Activated gamma-delta T cell treated with Interleukin-2 at 50 U/mL for 16 hours (primary cell): ENCODE data around the gene ATP10A.
"Not testable (repeated sequence)": the region's sequence is repeated elsewhere in the genome, so short reads cannot be mapped to it uniquely, and the experiment has no call there.

ENCODE experiments used
- DNase-seq: peaks from one replicate; pipeline ENCODE4 v3.0.0-alpha.2; 2020

ATP10A gene

DNA sequence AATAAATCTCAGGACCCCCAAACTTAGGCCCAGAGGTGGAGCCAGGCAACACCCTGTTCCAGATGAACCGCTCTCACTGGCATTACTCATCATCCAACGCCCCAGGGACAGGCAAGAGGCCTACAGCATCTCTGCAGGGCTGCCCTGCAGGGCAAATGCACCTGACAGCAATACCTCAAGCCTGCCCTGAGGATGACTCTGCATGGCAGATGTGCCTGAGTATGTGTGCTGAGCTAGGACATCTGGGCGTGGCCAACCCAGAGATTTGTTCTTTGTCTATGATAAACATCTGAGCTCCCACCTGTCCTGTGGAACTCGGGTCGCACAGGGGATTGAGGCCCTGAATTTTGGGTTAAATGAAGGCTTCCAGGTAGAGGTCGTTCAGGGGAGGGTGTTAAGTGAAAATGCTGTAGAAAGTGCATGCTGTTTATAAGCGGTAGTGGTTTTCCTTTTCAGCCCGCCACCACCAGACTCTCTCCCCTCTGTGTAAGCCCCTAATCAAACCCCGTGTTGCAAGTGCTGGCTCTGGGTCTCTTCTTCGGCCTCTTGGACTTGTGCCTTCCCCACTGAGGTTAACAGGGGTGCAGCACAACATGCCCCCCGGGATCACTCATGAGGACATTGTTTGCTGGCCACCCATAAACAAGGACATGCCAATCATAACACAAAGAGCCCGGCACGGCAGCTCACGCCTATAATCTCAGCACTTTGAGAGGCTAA, 92.3 kb downstream of the ATP10A start:
- DNase-seq, result no peak

DNA sequence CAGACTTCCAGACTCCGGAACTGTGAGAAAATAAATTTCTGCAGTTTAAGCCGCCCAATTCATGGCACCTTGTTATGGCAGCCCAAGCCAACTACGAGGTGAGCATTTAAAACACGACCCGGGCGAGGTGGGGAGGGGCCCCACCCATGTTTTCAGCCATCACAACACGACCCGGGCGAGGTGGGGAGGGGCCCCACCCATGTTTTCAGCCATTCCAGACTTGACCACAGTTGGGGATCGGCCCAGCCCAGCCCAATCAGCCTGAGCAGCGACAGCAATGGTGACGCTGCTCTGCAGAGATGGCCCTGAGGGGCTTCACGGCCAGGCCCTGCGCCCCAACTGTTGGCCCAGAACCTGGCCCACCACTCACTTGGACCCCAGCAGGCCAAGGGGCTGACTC, 93.1 kb downstream of the ATP10A start:
- no peak for DNase-seq

- no peak for DNase-seq
Observed at GRCh38 chr15:25768271-25768670, 94.9 kb downstream of the ATP10A start.

DNA sequence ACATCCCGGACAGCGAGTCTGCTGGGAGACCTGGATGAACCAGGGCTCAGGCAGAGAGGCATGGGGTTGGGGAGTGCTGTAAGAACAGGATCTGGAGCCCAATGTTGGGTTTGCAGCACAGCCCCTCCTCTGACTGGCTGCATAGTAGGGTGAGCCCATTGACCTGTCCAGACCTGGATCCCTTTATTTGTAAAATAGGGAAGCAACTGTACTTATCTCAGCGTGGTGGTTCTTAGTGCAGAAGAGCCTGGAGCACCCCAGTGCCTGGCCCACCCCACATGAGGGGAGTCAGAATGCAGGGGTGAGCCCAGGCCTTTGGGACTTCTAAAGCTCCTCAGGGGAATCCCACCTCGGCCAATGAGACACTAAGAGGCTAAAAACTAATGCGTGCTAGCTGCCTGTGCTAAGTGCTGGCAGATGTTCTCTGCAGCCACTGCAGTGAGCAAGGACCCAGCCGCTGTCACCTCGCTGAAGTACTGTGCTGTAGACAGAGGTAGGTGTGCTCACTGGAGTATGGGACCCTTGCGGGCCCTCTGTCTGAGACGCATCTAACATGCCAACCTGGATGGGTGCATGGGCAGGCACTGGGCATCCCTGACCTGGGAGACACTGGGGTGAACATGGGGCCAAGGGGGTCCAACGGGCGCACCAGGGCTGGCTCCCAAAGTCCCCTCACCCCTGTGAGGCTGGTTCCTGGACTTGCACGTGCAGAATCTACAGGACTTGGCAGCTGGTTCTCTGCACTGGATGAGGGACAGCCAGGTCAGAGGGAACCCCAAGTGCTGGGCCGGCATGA, 95.6 kb downstream of the ATP10A start:
- no peak for DNase-seq

GRCh38 chr15:25766417-25766816, 96.7 kb downstream of the ATP10A start:
- no peak for DNase-seq

GRCh38 chr15:25764980-25765735, 98.0 kb downstream of the ATP10A start:
- DNase-seq, result no peak

DNA sequence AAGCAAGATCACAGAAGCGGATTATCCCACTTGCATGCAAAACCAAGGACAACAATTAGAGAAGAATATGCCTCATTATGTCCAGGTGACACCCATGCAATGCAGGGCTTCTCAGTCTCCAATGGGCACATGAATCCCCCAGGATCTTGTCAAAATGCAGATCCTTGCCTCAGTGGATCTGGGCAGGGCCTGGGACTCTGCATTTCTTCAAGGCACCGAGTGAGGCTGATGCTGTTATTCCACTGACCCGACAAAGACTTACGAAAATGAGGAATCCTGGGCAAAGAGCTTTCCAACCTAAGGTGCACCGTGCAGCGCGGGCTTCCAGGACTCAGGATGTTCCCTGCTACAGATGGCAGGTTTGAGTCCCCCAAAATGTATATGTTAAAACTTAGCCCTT, 99.2 kb downstream of the ATP10A start:
- no peak for DNase-seq

GRCh38 chr15:25763331-25763751, 99.8 kb downstream of the ATP10A start:
- DNase-seq, result no peak

- DNase-seq, result no peak
Observed at GRCh38 chr15:25761971-25762662, 101.0 kb downstream of the ATP10A start.

- DNase-seq, result no peak
Observed at GRCh38 chr15:25759421-25759820, 103.7 kb downstream of the ATP10A start.

GRCh38 chr15:25758612-25759011, 104.5 kb downstream of the ATP10A start:
- not testable (repeated sequence) for DNase-seq

- DNase-seq, result no peak
Observed at GRCh38 chr15:25743548-25744275, 119.4 kb downstream of the ATP10A start.

DNA sequence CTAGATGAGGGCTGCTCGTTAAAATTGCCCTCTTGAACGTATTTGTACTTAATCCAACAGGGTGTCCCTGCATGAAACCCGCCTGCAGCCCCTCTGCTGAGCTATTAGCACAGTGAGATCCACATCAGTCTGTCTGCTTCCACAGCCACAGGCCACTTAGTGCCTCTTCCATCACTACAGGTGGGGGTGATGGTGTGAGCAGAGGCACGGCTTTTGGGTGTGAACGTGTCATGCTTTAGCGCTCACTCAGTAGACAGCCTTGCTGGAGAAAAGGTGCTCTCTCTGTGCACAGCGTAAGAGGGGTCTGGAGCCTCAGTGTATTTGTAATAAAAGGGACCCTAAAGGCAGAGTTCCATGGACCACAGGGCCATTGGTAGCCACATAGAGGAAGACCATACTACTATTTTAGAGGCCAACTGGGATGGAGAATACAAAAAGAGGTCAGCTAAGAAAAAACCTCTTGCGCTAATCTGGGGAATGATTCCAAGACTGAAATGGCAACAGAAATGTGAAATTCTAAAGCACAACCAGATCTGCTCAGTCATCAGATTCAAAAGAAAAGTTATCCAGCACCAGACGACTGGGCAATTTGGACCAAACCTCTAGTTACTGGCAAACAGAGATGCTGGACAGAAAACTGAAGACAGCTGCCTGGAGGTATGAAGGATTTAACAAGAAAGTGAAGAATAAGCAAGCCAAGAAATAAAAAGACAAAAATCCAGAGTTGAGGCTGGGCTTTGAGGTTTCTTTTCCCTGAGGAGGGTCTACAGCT, 120.2 kb downstream of the ATP10A start:
- DNase-seq, result no peak

DNA sequence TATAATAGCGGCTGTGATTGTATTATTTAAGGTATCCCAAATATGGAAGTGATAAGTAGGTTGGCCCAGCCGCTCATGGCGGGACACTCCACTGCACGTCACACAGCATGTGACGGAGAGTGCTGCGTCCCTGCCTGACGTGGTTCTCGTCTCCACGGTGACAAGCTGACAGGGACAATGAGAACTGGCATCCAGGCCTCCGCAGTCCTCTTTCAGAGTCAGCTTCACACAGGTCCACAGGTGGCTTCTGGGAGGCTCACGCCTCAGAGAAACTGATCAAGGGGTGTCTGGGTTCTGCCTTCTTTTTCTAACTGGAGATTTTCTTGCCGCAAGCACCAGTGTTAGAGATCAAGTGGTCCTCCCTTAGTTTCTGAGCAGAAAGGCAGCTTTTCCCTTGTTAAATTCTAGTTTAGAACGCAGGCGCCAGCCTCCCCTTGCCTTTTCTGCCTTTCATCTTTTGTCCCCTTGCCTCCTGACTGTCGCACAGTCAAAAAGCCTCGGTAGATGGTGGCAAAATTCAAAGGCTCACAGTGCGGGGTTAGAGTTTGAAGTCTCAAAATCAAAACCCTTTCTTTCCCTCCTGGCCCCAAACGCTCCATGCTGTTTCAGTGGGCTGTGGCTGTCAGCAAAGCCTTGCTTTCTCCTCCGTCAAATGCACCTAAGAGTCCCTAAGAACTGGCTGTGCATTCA, 120.9 kb downstream of the ATP10A start:
- DNase-seq, result no peak

GRCh38 chr15:25741256-25741580, 121.9 kb downstream of the ATP10A start:
- no peak for DNase-seq

DNA sequence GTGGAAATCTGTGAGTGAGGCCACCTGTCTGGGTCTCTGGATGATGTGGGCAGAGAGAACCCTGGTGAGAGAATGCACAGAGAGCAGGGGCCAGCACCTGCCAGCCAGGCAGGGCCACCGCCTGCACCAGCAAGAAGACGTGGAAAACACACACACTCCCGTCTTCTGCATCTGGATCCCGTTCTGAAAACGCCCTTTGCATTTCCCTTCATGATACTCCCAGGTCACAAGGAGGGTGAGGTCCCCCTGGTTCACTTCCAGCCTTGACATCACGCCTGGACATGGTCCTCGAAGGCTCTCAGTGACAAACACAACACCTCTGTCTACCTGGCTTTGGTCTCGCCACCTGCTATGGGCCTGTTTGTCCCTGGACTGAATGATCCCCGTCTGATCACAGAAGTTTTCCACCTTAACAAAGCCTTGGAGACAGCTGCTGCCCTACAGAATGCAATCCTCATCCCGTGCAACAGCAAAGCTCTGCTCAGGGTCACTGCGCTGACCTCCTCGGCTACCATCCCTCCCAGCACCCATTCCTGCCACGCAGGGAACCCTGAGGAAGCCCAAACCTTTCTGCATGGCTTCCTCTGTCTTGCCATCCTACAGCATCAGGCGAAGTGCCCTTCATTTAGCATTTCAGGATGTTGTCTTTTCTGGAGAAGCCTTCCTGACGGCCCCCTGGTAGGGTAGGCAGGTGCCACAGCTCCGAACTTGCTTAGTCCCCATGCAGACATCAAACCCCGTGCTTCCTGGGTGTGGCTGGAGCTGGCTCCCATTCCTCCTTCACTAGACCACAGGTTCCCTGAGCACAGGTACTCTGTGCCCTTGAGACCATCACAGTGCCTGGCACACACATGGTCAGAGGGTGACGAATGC, 122.5 kb downstream of the ATP10A start:
- no peak for DNase-seq

DNA sequence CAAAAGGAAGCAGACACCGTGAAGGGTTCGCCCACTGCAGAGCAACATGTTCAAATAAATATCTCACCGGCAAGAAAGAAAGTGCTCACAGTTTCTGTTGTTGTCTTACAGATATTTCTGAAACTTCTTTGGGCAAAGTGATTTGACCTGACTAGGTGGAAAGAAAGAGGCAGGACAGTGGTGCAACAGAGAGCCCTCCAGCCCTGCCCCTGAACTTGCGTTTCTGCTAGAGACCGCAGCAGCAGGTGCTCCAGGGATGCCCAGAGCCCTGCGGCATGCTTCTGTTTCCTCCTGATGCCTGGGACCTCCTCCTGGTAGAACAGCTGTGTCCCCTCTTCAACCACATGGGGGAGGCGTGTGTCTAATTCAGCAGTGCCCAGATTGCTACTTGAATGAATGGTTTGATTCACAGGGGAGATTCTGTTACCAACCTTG, 123.4 kb downstream of the ATP10A start:
- peak; percentile 26 for DNase-seq

DNA sequence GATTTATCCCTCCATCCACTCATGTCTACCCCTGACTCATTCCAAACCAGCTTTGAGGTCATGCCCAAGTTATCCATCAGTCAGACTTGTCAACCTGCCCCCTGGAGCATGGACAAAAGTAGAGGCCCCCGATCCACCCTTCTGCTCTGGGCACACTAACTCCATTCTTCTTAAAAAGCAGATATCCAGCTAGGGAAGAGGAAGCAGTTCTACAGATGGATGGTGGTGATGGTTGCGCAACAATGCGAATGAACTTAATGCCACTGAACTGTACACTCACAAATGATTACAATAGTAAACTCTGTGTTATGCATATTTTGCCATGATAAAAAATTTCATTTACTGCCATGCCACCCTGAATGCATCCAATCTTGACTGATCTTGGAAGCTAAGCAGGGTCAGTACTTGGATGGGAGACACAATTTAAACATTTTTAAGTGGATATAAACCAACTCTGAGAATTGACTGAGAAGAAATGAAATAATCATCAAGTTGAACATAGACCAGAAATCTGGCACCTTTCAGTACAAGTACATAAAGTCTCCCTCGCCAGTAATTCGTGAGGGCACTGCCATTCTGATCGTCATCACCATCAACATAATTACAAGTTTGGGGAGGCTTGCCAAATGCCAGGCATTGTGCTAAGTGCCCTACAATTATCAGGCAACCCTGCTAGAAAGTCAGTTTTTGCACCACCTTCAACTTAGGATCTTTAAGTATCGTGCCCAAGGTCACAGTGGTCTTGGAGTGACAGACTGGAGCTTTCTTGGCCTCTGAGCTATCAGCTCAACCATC, 124.8 kb downstream of the ATP10A start:
- DNase-seq, result no peak

- no peak for DNase-seq
Observed at GRCh38 chr15:25737218-25737643, 125.9 kb downstream of the ATP10A start.
